ENCODE data around the gene ECE2.

ECE2 gene

GRCh38 chr3:184314700-184315542 lies 39.1 kb downstream of the ECE2 start:
- DNase-seq (ENCODE audit: low read depth), result peak; percentile 41

GRCh38 chr3:184315543-184315867 lies 39.7 kb downstream of the ECE2 start:
- no peak for DNase-seq (ENCODE audit: low read depth)

- no peak for DNase-seq (ENCODE audit: low read depth)
These were observed 40.2 kb downstream of the ECE2 start for GRCh38 chr3:184315871-184316661.

GRCh38 chr3:184316792-184317191 lies 41.0 kb downstream of the ECE2 start:
- DNase-seq (ENCODE audit: low read depth), result no peak

- DNase-seq (ENCODE audit: low read depth), result no peak
These were observed 41.4 kb downstream of the ECE2 start for GRCh38 chr3:184317201-184317600.

GRCh38 chr3:184320104-184320445 lies 44.3 kb downstream of the ECE2 start:
- peak; percentile 47 for DNase-seq (ENCODE audit: low read depth)

GRCh38 chr3:184321666-184322065 lies 45.8 kb downstream of the ECE2 start:
- DNase-seq (ENCODE audit: low read depth), result no peak

- no peak for DNase-seq (ENCODE audit: low read depth)
These were observed 47.1 kb downstream of the ECE2 start for GRCh38 chr3:184322731-184323487.

GRCh38 chr3:184323696-184324095 lies 47.9 kb downstream of the ECE2 start:
- no peak for DNase-seq (ENCODE audit: low read depth)

- DNase-seq (ENCODE audit: low read depth), result no peak
These were observed 49.4 kb downstream of the ECE2 start for GRCh38 chr3:184325269-184325668.

- peak; percentile 52 for DNase-seq (ENCODE audit: low read depth)
These were observed 50.0 kb downstream of the ECE2 start for GRCh38 chr3:184325715-184326369.

GRCh38 chr3:184327171-184327570 lies 51.3 kb downstream of the ECE2 start:
- DNase-seq (ENCODE audit: low read depth), result no peak

- no peak for DNase-seq (ENCODE audit: low read depth)
These were observed 52.7 kb downstream of the ECE2 start for GRCh38 chr3:184328516-184328915.

GRCh38 chr3:184332370-184333090 lies 56.7 kb downstream of the ECE2 start:
- no peak for DNase-seq (ENCODE audit: low read depth)

- DNase-seq (ENCODE audit: low read depth), result no peak
These were observed 57.4 kb downstream of the ECE2 start for GRCh38 chr3:184333190-184333589.

GRCh38 chr3:184333700-184334099 lies 57.9 kb downstream of the ECE2 start:
- no peak for DNase-seq (ENCODE audit: low read depth)

- DNase-seq (ENCODE audit: low read depth), result peak; percentile 28
These were observed 58.8 kb downstream of the ECE2 start for GRCh38 chr3:184334470-184335158.

- no peak for DNase-seq (ENCODE audit: low read depth)
These were observed 59.5 kb downstream of the ECE2 start for GRCh38 chr3:184335291-184335660.

- peak; percentile 83 for DNase-seq (ENCODE audit: low read depth)
These were observed 60.1 kb downstream of the ECE2 start for GRCh38 chr3:184335661-184336546.
